Measurements from ENCODE around the gene KLHL40.

Gene KLHL40

GRCh38 chr3:42658091-42658770, 27.1 kb upstream of the KLHL40 start:
- no peak for DNase-seq

DNA sequence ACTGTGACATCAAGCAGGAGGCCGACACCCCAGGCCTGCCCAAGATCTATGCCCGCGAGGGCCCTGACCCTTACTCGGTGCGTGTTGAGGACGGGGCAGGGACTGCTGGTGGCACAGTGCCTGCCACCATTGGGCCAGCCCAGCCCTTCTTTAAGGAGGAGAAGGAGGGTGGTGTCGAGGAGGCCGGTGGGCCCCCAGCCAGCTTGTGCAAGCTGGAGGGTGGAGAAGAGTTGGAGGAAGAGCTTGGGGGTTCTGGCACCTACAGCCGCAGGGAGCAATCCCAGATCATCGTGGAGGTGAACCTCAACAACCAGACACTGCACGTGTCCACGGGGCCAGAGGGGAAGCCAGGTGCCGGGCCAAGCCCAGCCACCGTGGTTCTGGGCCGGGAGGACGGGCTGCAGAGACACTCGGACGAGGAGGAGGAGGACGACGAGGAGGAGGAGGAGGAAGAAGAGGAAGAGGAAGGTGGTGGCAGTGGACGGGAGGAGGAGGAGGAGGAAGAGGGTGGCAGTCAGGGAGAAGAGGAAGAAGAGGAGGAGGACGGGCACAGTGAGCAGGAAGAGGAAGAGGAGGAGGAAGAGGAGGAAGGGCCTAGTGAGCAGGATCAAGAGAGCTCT, 26.5 kb upstream of the KLHL40 start:
- no peak for DNase-seq

GRCh38 chr3:42659451-42660130, 25.7 kb upstream of the KLHL40 start:
- no peak for DNase-seq

DNA sequence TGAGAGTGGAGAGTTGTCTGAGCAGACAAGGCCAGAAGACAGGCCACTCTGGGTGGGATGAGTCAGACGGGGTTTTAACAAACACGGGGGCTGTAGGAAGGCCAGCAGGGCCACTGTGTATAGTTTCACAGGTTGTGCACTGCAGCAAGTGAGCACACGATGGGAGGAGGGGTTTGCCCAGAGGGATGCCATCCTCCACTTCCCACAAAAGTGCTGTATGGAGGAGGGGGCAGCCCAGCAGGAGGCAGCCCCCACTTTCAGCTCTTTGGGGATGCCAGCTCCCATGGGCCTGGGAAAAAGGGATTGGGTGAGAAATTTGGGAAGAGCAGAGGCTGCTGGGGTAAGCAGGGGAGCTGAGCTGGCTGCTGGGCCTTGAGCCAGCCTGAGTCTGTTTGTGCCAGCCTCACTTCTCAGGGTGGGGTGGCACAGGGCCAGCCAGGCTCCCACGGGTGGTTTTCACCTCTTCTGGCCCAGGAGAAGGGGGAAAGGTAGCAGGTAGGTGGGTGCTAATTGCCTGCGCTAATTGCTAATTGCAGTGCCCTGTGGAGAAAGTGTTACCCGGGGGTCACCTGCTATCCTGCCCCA, 25.1 kb upstream of the KLHL40 start:
- DNase-seq: no peak

DNA sequence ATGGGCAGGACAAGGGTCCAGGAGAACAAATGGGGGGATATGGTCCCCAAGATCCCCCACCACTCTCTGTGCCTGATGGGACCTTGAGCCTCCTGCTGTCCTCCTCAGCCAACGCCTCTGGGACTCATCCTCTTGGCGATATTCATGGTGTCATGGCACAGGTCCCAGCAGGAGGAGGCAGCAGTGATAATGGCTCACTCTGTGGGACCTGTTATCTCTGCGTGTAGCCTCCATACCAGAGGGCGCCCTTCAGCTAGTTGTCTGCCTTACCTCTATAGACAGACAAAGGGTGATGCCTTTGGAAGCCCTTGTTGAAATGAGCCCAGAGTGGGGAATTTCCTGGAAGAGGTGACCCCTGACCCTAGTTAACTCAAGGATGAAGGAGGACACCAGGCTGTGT, 24.4 kb upstream of the KLHL40 start:
- no peak for DNase-seq

GRCh38 chr3:42661593-42662022, 23.7 kb upstream of the KLHL40 start:
- no peak for DNase-seq

- DNase-seq: no peak
These were observed 23.1 kb upstream of the KLHL40 start for GRCh38 chr3:42662037-42662812.

DNA sequence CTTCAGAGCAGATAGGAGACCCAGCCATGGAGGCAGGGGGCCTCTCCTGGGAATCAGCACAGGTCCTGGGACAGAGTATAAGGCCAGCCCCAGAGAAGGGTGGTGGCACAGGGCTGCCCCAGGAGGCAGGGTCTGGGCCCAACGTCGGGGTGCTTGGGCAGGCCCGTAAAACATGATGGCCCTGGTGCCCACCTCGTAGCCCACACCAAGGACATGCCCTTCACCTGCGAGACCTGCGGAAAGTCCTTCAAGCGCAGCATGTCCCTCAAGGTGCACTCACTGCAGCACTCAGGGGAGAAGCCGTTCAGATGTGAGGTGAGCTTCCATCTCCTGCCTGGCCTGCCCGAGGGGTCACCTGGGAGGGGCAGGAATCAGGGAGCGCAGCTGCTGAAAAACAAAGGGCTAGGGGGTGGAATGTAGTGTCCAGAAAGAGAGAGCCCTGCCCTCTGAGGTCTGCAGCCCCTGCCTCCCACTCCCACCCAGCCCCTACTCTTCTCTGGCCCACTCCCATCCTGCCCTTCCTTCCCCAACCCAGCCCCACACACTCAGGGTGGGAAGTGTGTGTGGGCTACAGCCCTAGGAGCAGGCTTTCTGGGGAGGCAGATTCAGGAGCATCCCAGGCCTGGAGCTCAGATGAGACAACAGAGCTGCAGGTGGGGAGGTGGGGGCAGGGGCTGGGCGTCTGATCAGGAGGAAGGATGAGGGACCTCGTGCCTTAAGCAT, 22.4 kb upstream of the KLHL40 start:
- no peak for DNase-seq

- no peak for DNase-seq
These were observed 21.5 kb upstream of the KLHL40 start for GRCh38 chr3:42663581-42664437.

- DNase-seq: no peak
These were observed 20.9 kb upstream of the KLHL40 start for GRCh38 chr3:42664438-42664803.

GRCh38 chr3:42665050-42665878, 20.1 kb upstream of the KLHL40 start:
- DNase-seq: no peak

DNA sequence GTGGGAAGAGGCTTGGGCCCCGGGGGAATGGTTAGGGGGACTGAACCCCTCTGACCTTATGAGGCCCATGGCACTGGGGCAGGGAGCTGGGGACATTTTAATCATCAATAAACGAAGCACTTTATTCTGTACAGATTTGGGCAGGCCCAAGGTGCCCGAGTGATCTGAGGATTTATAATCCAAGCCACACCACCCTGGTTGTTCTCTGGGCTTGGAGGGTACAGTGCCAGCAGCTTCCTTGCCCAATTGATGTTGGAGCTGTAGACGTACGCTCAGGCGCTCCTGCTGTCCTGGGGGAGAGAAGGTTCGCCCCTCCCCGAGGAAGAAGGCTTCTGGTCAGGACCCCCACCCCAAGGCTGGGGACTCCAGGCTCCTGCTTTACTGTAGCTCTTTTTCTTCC, 19.3 kb upstream of the KLHL40 start:
- no peak for DNase-seq

GRCh38 chr3:42666577-42666998, 18.7 kb upstream of the KLHL40 start:
- DNase-seq: no peak

GRCh38 chr3:42667096-42667522, 18.2 kb upstream of the KLHL40 start:
- DNase-seq: no peak

- DNase-seq: no peak
These were observed 17.6 kb upstream of the KLHL40 start for GRCh38 chr3:42667523-42668412.

GRCh38 chr3:42668413-42668760, 16.9 kb upstream of the KLHL40 start:
- no peak for DNase-seq

DNA sequence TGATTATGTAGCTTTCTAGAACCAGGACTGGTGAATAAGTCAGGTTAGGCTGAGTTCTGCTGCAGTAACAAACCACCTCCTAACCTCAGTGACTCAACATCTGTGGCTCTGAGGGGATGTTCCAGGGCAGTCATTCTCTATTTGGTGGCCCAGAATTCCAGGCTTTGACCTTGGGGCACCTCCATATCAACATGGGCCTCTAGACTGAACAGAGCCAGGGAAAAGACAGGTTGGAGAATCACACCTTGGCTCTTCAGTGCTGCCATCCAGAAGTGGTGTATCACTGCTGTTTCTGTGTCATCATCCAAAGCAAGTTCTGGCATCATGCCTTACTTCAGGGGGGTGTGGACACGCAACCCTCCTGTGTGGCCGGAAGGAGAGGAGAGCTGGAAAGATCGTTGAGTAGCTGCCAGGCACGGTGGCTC, 16.5 kb upstream of the KLHL40 start:
- DNase-seq: no peak

- no peak for DNase-seq
These were observed 15.2 kb upstream of the KLHL40 start for GRCh38 chr3:42670051-42670576.

GRCh38 chr3:42670670-42671069, 14.7 kb upstream of the KLHL40 start:
- no peak for DNase-seq
